GM12873 (cell line): ENCODE data around the gene COG3.

Experiments used
- TF ChIP-seq, protein P1 (sequence below): IDR thresholded peaks from 2 replicates; pipeline ENCODE4 v1.5.1; 2012; ENCODE audit warnings: low read depth, mild to moderate bottlenecking, moderate library complexity, low read length, control low read depth; ENCODE audit not compliant: insufficient read depth; ENCODE audit errors: missing control alignments

COG3 gene, protein sequence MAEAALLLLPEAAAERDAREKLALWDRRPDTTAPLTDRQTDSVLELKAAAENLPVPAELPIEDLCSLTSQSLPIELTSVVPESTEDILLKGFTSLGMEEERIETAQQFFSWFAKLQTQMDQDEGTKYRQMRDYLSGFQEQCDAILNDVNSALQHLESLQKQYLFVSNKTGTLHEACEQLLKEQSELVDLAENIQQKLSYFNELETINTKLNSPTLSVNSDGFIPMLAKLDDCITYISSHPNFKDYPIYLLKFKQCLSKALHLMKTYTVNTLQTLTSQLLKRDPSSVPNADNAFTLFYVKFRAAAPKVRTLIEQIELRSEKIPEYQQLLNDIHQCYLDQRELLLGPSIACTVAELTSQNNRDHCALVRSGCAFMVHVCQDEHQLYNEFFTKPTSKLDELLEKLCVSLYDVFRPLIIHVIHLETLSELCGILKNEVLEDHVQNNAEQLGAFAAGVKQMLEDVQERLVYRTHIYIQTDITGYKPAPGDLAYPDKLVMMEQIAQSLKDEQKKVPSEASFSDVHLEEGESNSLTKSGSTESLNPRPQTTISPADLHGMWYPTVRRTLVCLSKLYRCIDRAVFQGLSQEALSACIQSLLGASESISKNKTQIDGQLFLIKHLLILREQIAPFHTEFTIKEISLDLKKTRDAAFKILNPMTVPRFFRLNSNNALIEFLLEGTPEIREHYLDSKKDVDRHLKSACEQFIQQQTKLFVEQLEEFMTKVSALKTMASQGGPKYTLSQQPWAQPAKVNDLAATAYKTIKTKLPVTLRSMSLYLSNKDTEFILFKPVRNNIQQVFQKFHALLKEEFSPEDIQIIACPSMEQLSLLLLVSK

DNA sequence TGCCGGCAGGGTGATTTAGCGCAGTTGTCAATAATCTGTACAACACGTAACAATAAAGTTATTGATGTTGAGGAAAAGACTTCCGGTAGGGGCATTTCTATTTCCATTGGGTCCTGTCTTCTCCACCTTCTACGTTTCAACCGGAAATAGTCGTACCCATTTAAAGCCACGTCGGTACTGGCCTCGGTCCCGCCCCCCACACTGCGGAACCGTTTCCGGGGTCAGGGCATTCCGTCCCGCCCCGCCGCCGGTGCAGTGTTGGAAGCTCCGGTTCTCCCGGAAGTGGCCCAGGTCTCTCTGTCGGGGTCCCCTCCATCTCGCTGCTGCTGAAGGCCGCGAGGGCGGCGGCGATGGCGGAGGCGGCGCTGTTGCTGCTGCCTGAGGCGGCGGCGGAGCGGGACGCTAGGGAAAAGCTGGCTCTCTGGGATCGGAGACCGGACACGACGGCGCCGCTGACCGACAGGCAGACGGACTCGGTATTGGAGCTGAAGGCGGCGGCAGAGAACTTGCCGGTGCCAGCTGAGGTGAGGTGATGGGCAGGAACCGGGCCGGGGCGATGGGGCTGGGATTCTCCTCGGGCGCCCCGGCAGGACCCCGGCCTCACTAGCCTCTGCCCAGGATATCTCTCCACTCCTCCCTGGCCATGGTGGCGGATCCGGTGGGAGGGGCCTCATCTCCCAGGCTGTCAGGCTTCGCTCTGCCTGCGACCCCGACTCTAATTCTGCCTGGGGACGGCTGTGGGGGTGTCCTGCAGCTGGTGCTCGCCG is at the start of gene COG3:
TSS of gene COG3 (plus strand) at position 253 of the 767 bp plus-strand sequence. CDS start at position 351, 98 bp downstream.
- TF ChIP-seq, protein P1, sequence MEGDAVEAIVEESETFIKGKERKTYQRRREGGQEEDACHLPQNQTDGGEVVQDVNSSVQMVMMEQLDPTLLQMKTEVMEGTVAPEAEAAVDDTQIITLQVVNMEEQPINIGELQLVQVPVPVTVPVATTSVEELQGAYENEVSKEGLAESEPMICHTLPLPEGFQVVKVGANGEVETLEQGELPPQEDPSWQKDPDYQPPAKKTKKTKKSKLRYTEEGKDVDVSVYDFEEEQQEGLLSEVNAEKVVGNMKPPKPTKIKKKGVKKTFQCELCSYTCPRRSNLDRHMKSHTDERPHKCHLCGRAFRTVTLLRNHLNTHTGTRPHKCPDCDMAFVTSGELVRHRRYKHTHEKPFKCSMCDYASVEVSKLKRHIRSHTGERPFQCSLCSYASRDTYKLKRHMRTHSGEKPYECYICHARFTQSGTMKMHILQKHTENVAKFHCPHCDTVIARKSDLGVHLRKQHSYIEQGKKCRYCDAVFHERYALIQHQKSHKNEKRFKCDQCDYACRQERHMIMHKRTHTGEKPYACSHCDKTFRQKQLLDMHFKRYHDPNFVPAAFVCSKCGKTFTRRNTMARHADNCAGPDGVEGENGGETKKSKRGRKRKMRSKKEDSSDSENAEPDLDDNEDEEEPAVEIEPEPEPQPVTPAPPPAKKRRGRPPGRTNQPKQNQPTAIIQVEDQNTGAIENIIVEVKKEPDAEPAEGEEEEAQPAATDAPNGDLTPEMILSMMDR: peak; percentile 51

DNA sequence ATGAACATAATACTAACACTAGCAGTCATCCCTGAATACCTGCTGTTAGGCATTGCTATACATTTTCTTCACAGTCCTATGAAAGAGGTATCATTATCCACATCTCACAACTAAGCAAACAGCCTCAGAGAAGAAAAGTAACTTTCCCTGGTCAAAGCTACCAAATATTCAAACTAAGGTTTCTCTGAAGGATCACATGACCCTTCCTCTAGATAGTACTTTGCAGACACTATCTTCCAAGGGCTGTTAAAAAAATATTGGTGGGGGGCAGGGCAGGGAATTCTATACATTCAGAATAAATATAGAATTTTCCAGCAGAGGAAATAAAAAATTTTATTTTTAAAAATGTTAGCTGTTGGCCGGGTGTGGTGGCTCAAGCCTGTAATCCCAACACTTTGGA is 49.6 kb upstream of the COG3 start:
- TF ChIP-seq, protein P1: no peak

DNA sequence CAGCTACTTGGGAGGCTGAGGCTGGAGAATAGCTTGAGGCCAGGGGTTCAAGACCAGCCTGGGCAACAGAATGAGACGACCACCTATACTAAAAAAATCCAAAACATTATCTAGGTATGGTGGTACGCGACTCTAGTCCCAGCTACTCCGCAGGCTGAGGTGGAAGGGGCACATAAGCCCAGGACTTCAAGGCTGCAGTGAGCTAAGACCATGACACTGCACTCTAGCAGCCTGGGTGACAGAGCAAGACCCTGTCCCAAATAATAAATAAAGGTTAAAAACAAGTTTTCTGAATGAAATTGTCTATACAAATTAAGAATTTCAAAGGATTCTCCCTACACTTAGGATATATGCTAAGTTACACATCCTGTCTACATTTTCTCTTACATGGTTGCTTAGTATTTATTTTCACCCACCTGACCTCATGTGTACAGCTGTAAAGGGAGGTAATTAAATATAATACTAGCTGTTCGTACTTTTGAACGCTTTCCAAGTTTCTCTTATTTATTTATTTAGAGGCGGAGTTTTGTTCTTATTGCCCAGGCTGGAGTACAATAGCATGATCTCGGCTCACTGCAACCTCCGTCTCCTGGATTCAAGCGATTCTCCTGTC is 48.1 kb upstream of the COG3 start:
- TF ChIP-seq, protein P1: no peak

DNA sequence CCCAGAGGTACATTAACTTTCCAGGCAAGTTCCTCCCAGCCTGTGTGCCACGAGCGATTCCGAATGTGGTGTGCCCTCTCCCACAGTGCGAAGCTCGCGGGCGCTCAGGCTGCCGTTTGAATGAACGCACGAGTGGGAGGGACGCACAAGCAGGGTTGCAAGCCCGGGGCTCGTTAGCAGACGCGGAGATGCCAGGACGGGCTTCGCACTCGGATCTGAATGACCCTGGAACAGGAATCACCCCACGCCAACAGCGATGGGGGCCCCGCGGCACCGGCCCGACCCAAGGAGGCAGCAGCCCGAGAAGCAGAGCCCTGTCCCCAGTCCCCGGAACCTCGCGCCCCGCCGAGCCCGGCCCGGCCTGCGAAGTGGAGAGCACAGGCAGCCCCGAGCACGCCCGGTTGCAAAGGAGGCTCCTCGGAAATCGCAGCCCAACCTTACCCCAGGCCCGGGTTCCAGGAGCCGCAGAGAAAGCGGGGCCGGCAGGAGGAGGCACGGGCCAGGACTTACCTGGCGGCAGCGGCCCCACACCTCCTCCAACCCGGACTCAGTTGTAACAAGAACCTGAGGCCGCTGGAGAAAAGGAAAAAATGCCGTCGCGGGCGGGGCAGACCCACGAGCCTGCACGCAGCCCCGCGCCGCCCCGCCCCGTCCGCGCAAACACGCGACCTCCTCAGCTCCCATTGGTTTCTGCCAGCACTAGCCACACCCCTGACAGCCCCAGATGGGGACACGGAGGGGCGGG is 46.8 kb upstream of the COG3 start, which contains the start of gene SLC25A30:
TSS of gene SLC25A30 (minus strand) at position 584 of the 745 bp plus-strand sequence. CDS start 6,948 bp downstream, outside the sequence.
- TF ChIP-seq, protein P1: no peak

DNA sequence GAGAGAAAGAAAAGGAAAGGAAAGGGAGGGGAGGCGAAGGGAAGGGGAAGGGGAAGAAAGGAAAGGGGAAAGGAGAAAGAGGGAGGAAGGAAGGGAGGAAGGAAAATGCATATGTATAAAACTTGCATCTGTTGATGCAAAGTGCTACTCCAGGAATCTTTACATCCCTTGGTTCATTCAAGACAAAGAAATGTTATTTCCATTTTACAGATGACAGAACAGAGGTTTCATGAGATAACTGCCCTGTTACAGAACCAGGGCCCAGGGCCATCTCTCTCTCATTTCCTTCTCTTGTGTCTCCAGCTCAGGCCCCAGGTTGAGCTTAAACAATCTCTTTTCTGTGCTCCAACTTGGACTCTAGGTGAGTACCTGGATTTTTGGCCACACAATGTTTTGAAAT is 44.8 kb upstream of the COG3 start:
- TF ChIP-seq, protein P1: no peak

DNA sequence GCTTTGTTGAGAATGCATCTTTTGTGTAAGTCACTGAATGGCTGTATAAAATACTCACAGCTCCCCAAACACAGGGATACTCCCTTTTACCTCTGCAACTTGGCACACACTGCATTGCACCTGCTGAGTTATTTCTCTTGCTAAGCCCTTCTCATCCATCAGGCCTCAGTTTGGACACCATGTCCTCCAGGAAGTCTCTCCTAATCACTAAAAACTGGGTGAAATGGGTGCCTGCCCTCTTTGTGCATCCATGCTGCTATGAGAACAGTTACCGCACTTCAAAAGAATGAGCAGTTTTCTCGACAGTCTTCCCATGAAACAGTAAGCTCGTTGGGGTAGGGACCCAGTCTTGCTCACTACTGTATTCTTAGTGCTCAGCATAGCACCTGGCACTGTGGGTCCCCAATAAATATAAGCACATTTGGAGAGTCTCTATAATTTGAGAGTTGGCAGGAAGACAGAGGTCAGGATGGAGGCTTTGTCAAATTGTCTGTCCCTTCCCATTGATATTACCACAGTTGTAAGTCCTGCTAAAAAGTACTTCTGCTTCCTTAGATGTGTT is 41.9 kb upstream of the COG3 start:
- TF ChIP-seq, protein P1: no peak
